Adrenal gland (tissue), 5 donors: ENCODE data around the gene ZNF385A.

Experiments used
- CTCF ChIP-seq, 6 experiments: fragments of 450-650 bp in 4 of 6; fragments of 200-600 bp in 2 of 6; sonication (generic) in 1 of 6; IDR thresholded peaks; 1 replicate in 5 of 6; 2 replicates in 1 of 6; pipeline versions ENCODE4 v1.5.1 to v1.8.0; 2016 to 2021; ENCODE audit warnings: antibody characterized with exemption in 6 of 6, mild to moderate bottlenecking in 2 of 6, moderate library complexity in 1 of 6
- POLR2A ChIP-seq, 2 donors: fragments of 450-650 bp; IDR thresholded peaks; one replicate each; pipeline ENCODE4 v1.6.1; 2017; ENCODE audit warnings: antibody characterized with exemption in 2 of 2, mild to moderate bottlenecking in 2 of 2, moderate library complexity in 1 of 2
- donor health status: DM: no; HTN: no; CAD: no.

GRCh38 chr12:54393207-54393609, 8.7 kb upstream of the ZNF385A start:
- no peak for TF ChIP-seq CTCF (IDR thresholded peaks at IDR 0.05)
- no peak for TF ChIP-seq POLR2A (IDR thresholded peaks at IDR 0.05)
